ENCODE measurements around the gene ZFP36L1. TPM values are rescaled to one million over a fixed set of nuclear protein-coding genes. Genes with fewer than 3 reads are reported as not detected.

The ZFP36L1 gene
- total and polyA plus RNA-seq, 2 experiments from 2014 or later = 219 to 1,327 TPM

- no peak for TF ChIP-seq CTCF (IDR thresholded peaks at IDR 0.05; ENCODE audit: low read depth, low read length)
- peak overlapping the region; percentile 77 for H3K4me3 ChIP-seq
Observed at GRCh38 chr14:68788275-68788995, 4.4 kb downstream of the ZFP36L1 start.

GRCh38 chr14:68787092-68787992, 5.5 kb downstream of the ZFP36L1 start:
- DNase-seq (ENCODE audit: low read depth in 1 of 2, low spot score in 1 of 2) = peak in 1 of 2 donors; percentile 66
- peak overlapping the region; percentile 77 for H3K4me3 ChIP-seq
- TF ChIP-seq CTCF (IDR thresholded peaks at IDR 0.05; ENCODE audit: low read depth, low read length) = no peak
- peaks cover 43% of the 10 kb centered on the region for H3K36me3 ChIP-seq
- H3K9me3 ChIP-seq (ENCODE audit: low read depth) = no peaks in the 10 kb centered on the region
- no peaks in the 10 kb centered on the region for H3K27me3 ChIP-seq
- H3K27ac ChIP-seq = peak overlapping the region; percentile 98
- peaks cover 30% of the 10 kb centered on the region for H3K4me1 ChIP-seq (ENCODE audit: low read depth)

More at GRCh38 chr14:68788275-68788995, 4.4 kb downstream of the ZFP36L1 start:
- no peak for DNase-seq (ENCODE audit: low read depth in 1 of 2, low spot score in 1 of 2)
- peak overlapping the region; percentile 98 for H3K27ac ChIP-seq
- no peaks in the 10 kb centered on the region for H3K27me3 ChIP-seq
- H3K9me3 ChIP-seq (ENCODE audit: low read depth) = no peaks in the 10 kb centered on the region
- H3K36me3 ChIP-seq = peaks cover 43% of the 10 kb centered on the region
- H3K4me1 ChIP-seq (ENCODE audit: low read depth) = peaks cover 26% of the 10 kb centered on the region

GRCh38 chr14:68786491-68787091, 6.3 kb downstream of the ZFP36L1 start:
- no peak overlapping the region for H3K4me3 ChIP-seq
- TF ChIP-seq CTCF (IDR thresholded peaks at IDR 0.05; ENCODE audit: low read depth, low read length) = no peak
- DNase-seq (ENCODE audit: low read depth in 1 of 2, low spot score in 1 of 2) = peak in 1 of 2 donors; percentile 80
- H3K36me3 ChIP-seq = peaks cover 40% of the 10 kb centered on the region
- H3K27me3 ChIP-seq = no peaks in the 10 kb centered on the region
- H3K9me3 ChIP-seq (ENCODE audit: low read depth) = no peaks in the 10 kb centered on the region
- H3K4me1 ChIP-seq (ENCODE audit: low read depth) = peaks cover 30% of the 10 kb centered on the region
- peak overlapping the region; percentile 98 for H3K27ac ChIP-seq

- no peak for TF ChIP-seq CTCF (IDR thresholded peaks at IDR 0.05; ENCODE audit: low read depth, low read length)
- Histone ChIP-seq H3K27ac (peak overlapping the region; percentile 98), H3K4me1 (ENCODE audit: low read depth) (peaks cover 37% of the 10 kb centered on the region), H3K9me3 (ENCODE audit: low read depth) (no peaks in the 10 kb centered on the region), H3K4me3 (no peak overlapping the region), H3K27me3 (no peaks in the 10 kb centered on the region), H3K36me3 (peaks cover 36% of the 10 kb centered on the region)
- DNase-seq (ENCODE audit: low read depth in 1 of 2, low spot score in 1 of 2) = peak in 1 of 2 donors; percentile 74
Observed at GRCh38 chr14:68785534-68786490, 7.1 kb downstream of the ZFP36L1 start.
